GM23248 (cell line): ENCODE data around the gene OSR1. TPM values are rescaled to one million over a fixed set of nuclear protein-coding genes. Genes with fewer than 3 reads are reported as not detected.
A peak's percentile ranks its signal among the peaks of the same experiment; 100 is the strongest.

Experiments
- DNase-seq: peaks from one replicate; pipeline ENCODE4 v3.0.0-alpha.2; 2015
- H2AFZ ChIP-seq: fragments of 200-600 bp; sonication (generic); 2 replicates; pipeline ENCODE4 v1.6.1; 2016; ENCODE audit warnings: antibody characterized with exemption
- H3F3A ChIP-seq: fragments of 200-600 bp; sonication (generic); 2 replicates; pipeline ENCODE4 v1.6.1; 2016; ENCODE audit warnings: mild to moderate bottlenecking, antibody characterized with exemption, mixed run types; ENCODE audit not compliant: insufficient read depth
- H3K27ac ChIP-seq: fragments of 200-600 bp; sonication (generic); 2 replicates; pipeline ENCODE4 v1.5.1; 2016; ENCODE audit warnings: mild to moderate bottlenecking
- H3K27me3 ChIP-seq: fragments of 200-600 bp; sonication (generic); replicated peaks from 2 replicates; pipeline ENCODE4 v1.6.1; 2016; ENCODE audit warnings: mild to moderate bottlenecking; ENCODE audit not compliant: insufficient read depth
- H3K36me3 ChIP-seq: fragments of 200-600 bp; sonication (generic); 2 replicates; pipeline ENCODE4 v1.6.1; 2016; ENCODE audit warnings: low read depth, mild to moderate bottlenecking
- H3K4me1 ChIP-seq: fragments of 200-600 bp; sonication (generic); 2 replicates; pipeline ENCODE4 v1.6.1; 2016; ENCODE audit warnings: mild to moderate bottlenecking; ENCODE audit not compliant: insufficient read depth
- H3K4me2 ChIP-seq: fragments of 200-600 bp; sonication (generic); one replicate; pipeline ENCODE4 v1.6.1; 2016; ENCODE audit warnings: mild to moderate bottlenecking; ENCODE audit not compliant: unreplicated experiment
- H3K4me3 ChIP-seq: fragments of 200-600 bp; sonication (generic); 2 replicates; pipeline ENCODE4 v1.5.1; 2016; ENCODE audit warnings: mild to moderate bottlenecking
- H3K79me2 ChIP-seq: fragments of 200-600 bp; sonication (generic); 2 replicates; pipeline ENCODE4 v1.6.1; 2016; ENCODE audit warnings: mild to moderate bottlenecking; ENCODE audit not compliant: insufficient read depth
- H3K9ac ChIP-seq: fragments of 200-600 bp; sonication (generic); 2 replicates; pipeline ENCODE4 v1.6.1; 2016; ENCODE audit warnings: mild to moderate bottlenecking
- H3K9me2 ChIP-seq: fragments of 200-600 bp; sonication (generic); 2 replicates; pipeline ENCODE4 v1.6.1; 2016; ENCODE audit warnings: mixed run types, mild to moderate bottlenecking, moderate library complexity; ENCODE audit not compliant: insufficient read depth
- H3K9me3 ChIP-seq: fragments of 200-600 bp; sonication (generic); one replicate; pipeline ENCODE4 v1.6.1; 2017; ENCODE audit warnings: low read depth
- H4K20me1 ChIP-seq: fragments of 200-600 bp; sonication (generic); 2 replicates; pipeline ENCODE4 v1.6.0; 2016; ENCODE audit not compliant: insufficient read depth
- EZH2 ChIP-seq: fragments of 200-600 bp; sonication (generic); IDR thresholded peaks from 2 replicates; pipeline ENCODE4 v1.6.1; 2018; ENCODE audit warnings: antibody characterized with exemption, mild to moderate bottlenecking; ENCODE audit not compliant: insufficient read depth, poor library complexity, severe bottlenecking
- EZH2phosphoT487 ChIP-seq: fragments of 200-600 bp; sonication (generic); IDR thresholded peaks from 2 replicates; pipeline ENCODE4 v1.6.1; 2018; ENCODE audit warnings: antibody characterized with exemption, moderate library complexity, mild to moderate bottlenecking, low read depth; ENCODE audit not compliant: insufficient read depth
- WGBS, 2 experiments: methylation state at CpG; one replicate each; pipeline ENCODE4 v1.1.6; 2015 to 2017; ENCODE audit warnings: low lambda C conversion rate in 2 of 2, low coverage in 1 of 2; ENCODE audit errors: missing lambda C conversion rate in 2 of 2; 5-methylcytosine and 5-hydroxymethylcytosine counted together
- in situ Hi-C: fragments of 300-500 bp; cut with MboI; formaldehyde crosslinking; loops from 2 replicates; pipeline ENCODE4 v1.15.0; 2020
- polyA plus RNA-seq: library from polyadenylated mRNA; unstranded; fragments of >200 nt; fragmentation: Nextera tagmentation; extraction: Ambion mirVana; gene quantifications from 2 replicates; pipeline ENCODE4 v1.2.1, GENCODE V29; 2016
- total RNA-seq: library from RNA; depleted of rRNA; stranded (reverse); fragments of >200 nt; shearing (Covaris generic); gene quantifications from 2 replicates; pipeline ENCODE4 v1.2.3, GENCODE V29; 2014

OSR1 gene
- total and polyA plus RNA-seq, 2 experiments from 2014 or later: 16.9 to 21.1 TPM

GRCh38 chr2:19330436-19330835 lies 28.0 kb downstream of the OSR1 start:
- Histone ChIP-seq H3K27me3 (no peaks in the 10 kb centered on the region), H2AFZ (no peak overlapping the region), H3K4me2 (no peak overlapping the region), H3F3A (no peaks in the 10 kb centered on the region), H3K9me3 (no peaks in the 10 kb centered on the region), H3K36me3 (no peaks in the 10 kb centered on the region), H3K27ac (no peak overlapping the region), H4K20me1 (no peaks in the 10 kb centered on the region), H3K9me2 (no peaks in the 10 kb centered on the region; the same call in 1 of the 2 replicates), H3K79me2 (no peaks in the 10 kb centered on the region), H3K4me3 (no peak overlapping the region), H3K4me1 (no peaks in the 10 kb centered on the region), H3K9ac (no peak overlapping the region)
- in situ Hi-C loops: no loop called here
- WGBS, 2 experiments: 70 to 71% methylated on average over 5 of the region's 5 CpGs
- no peak for DNase-seq
- TF ChIP-seq EZH2: no peak
- no peak for TF ChIP-seq EZH2phosphoT487

DNA sequence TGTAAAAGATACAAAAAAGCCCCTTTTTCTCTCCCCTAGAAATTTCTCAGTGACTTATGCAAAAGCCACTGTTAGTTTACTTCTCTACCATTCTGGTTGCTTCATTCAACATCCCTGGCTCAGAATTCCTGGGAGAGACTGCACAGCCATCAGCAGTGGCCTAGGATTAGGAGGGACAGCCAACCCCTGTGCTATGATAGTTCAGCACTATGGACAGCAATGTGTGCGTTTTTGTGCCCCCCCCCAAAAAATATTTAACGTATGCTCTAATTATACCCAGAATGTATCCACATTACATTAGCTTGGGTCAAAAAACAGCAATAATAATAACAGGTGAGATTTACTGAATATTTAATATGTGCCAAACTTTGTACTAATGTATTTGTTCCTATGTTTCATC lies 29.0 kb downstream of the OSR1 start:
- DNase-seq: no peak
- Histone ChIP-seq H3K27ac (no peak overlapping the region), H3K79me2 (no peaks in the 10 kb centered on the region), H3K9ac (no peak overlapping the region), H3K4me3 (no peak overlapping the region), H3K27me3 (no peaks in the 10 kb centered on the region), H4K20me1 (no peaks in the 10 kb centered on the region), H2AFZ (no peak overlapping the region), H3K9me2 (no peaks in the 10 kb centered on the region; the same call in 1 of the 2 replicates), H3K36me3 (no peaks in the 10 kb centered on the region), H3K9me3 (no peaks in the 10 kb centered on the region), H3F3A (no peaks in the 10 kb centered on the region), H3K4me2 (no peak overlapping the region), H3K4me1 (no peaks in the 10 kb centered on the region)
- WGBS, 2 experiments: 5 to 16% methylated on average over 2 of the region's 2 CpGs
- in situ Hi-C loops: no loop called here
- TF ChIP-seq EZH2 (no peak), EZH2phosphoT487 (no peak)

GRCh38 chr2:19327496-19327895 lies 30.9 kb downstream of the OSR1 start:
- H3K27ac ChIP-seq: no peak overlapping the region
- TF ChIP-seq EZH2: no peak
- TF ChIP-seq EZH2phosphoT487: no peak
- no peaks in the 10 kb centered on the region; the same call in 1 of the 2 replicates for H3K9me2 ChIP-seq
- H3K9me3 ChIP-seq: no peaks in the 10 kb centered on the region
- H3K4me1 ChIP-seq: no peaks in the 10 kb centered on the region
- H3K4me2 ChIP-seq: no peak overlapping the region
- H4K20me1 ChIP-seq: no peaks in the 10 kb centered on the region
- no peaks in the 10 kb centered on the region for H3K27me3 ChIP-seq
- in situ Hi-C loops: no loop called here
- H3K4me3 ChIP-seq: no peak overlapping the region
- no peak for DNase-seq
- H3K79me2 ChIP-seq: no peaks in the 10 kb centered on the region
- H3F3A ChIP-seq: no peaks in the 10 kb centered on the region
- no peak overlapping the region for H2AFZ ChIP-seq
- no peak overlapping the region for H3K9ac ChIP-seq
- no peaks in the 10 kb centered on the region for H3K36me3 ChIP-seq

DNA sequence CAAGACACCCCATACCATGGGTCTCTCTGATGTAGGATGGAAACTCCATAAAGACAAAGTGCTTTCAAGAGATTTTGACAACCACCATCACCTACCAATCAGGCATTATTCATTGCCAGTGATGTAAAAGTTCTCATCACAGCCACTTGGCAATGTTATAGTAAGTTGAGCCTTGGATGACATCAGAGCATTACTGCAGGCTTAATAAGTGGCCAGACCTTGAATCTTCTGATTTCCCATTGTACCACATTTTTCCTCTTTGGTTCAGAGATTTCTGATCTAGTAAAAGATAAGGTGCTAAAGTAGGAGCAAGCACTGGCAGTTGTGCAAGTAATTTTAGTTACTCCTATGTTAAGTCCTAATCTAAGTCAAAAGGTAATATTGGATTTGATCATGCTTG lies 36.5 kb downstream of the OSR1 start:
- TF ChIP-seq EZH2: no peak
- TF ChIP-seq EZH2phosphoT487: no peak
- peak; percentile 32 for DNase-seq
- Histone ChIP-seq H3F3A (no peaks in the 10 kb centered on the region), H3K79me2 (no peaks in the 10 kb centered on the region), H3K4me2 (no peak overlapping the region), H3K36me3 (no peaks in the 10 kb centered on the region), H4K20me1 (no peaks in the 10 kb centered on the region), H3K4me1 (no peaks in the 10 kb centered on the region), H3K9me3 (no peaks in the 10 kb centered on the region), H3K9me2 (no peaks in the 10 kb centered on the region), H2AFZ (no peak overlapping the region), H3K27me3 (no peaks in the 10 kb centered on the region), H3K27ac (no peak overlapping the region), H3K4me3 (no peak overlapping the region), H3K9ac (no peak overlapping the region)
- in situ Hi-C loops: no loop called here

- in situ Hi-C loops: no loop called here
- no peak for DNase-seq
Measured at GRCh38 chr2:19320813-19321212, 37.6 kb downstream of the OSR1 start.

More at GRCh38 chr2:19320813-19321212, 37.6 kb downstream of the OSR1 start:
- H2AFZ ChIP-seq: no peak overlapping the region
- no peaks in the 10 kb centered on the region for H3K9me2 ChIP-seq
- TF ChIP-seq EZH2 (no peak), EZH2phosphoT487 (no peak)
- no peaks in the 10 kb centered on the region for H3K27me3 ChIP-seq
- no peaks in the 10 kb centered on the region for H3K9me3 ChIP-seq
- 94 to 100% methylated on average over 1 of the region's 1 CpG for WGBS, 2 experiments
- no peak overlapping the region for H3K27ac ChIP-seq
- no peaks in the 10 kb centered on the region for H4K20me1 ChIP-seq
- H3K4me2 ChIP-seq: no peak overlapping the region
- no peaks in the 10 kb centered on the region for H3F3A ChIP-seq
- no peaks in the 10 kb centered on the region for H3K36me3 ChIP-seq
- H3K4me1 ChIP-seq: no peaks in the 10 kb centered on the region
- H3K9ac ChIP-seq: no peak overlapping the region
- no peak overlapping the region for H3K4me3 ChIP-seq
- H3K79me2 ChIP-seq: no peaks in the 10 kb centered on the region
